ENCODE results near the gene MYO19.
"Not testable (repeated sequence)": the region's sequence is repeated elsewhere in the genome, so short reads cannot be mapped to it uniquely, and the experiment has no call there.

MYO19 gene

GRCh38 chr17:36500745-36501225, 33.9 kb downstream of the MYO19 start:
- in situ Hi-C loops (cut with HindIII; ENCODE audit: low sequenced_read_pairs): no loop called here

DNA sequence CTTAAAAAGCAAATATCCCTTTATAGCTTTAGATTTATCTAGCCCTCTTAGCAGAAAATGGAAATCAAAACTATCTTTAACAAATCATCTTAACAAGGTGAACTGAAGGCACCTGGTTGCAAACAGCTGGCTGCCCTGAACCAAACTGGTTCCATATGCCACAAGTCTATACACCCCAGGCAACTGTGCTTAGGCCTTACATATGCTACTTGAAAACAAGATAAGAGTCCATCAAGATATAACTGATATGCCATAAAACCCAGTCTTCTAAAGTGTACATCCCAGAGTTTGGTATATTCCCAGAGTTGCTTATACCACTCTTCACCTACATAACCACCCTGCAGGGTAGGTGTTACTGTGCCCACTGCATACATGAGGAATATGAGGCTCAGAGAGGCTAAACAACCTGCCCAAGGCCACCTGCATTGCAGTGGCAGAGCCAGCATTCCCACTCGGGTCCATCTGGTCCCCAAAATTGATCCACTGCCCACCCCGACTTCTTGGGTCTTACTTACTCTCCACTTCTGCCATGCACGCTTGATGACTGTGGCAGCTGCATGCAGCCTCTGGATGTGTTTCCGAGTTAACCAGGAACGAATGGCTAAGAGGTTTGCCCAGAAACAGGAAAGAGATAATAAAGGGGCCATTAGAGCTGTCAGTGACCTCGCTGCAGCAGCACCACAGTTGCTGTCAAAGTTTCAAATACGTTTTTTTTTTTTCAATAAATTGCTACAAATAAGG, 35.9 kb downstream of the MYO19 start:
- in situ Hi-C loops (cut with HindIII; ENCODE audit: low sequenced_read_pairs): no loop called here

- in situ Hi-C loops (cut with HindIII; ENCODE audit: low sequenced_read_pairs): no loop called here
These were observed 36.5 kb downstream of the MYO19 start for GRCh38 chr17:36498155-36498554.

- in situ Hi-C loops (cut with HindIII; ENCODE audit: low sequenced_read_pairs): no loop called here
These were observed 38.5 kb downstream of the MYO19 start for GRCh38 chr17:36496018-36496789.

DNA sequence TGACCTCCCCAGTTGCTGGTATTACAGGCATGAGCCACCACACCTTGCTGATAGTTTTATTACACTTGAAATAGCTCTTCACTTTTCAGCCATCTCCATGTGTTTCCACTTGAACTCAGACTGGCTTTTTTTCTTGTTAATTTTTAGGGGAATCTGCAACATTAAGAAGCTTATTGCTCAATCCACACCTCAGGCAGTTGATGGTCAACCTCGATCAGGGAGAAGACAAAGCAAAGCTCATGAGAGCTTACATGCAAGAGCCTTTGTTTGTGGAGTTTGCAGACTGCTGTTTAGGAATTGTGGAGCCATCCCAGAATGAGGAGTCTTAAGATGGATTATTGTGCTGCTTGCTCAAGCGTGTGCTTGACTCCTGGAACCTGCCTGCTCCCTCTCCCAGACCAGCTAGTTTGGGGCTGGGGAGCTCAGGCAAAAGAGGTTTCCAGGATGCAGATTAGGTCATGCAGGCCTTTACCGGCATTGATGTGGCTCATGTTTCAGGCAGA, 39.5 kb downstream of the MYO19 start:
- in situ Hi-C loops (cut with HindIII; ENCODE audit: low sequenced_read_pairs): no loop called here

DNA sequence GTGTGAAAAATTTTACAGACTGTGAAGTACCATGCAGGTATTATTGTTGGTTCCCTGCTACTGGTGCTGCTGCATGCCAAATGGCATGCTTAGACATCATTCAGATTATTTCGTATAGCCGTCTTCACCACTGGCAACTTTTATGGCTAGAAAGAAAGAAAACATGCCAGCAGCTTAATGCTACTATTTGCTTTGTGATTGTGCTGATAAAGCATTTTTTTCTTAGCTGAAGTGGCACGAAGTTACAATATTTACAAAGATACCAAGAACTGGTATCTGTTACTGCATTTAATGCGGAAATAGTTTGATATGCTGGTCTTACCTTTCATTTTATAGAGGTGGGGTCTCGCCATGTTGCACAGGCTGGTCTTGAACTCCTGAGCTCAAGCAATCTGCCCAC, 40.0 kb downstream of the MYO19 start:
- in situ Hi-C loops (cut with HindIII; ENCODE audit: low sequenced_read_pairs): no loop called here

DNA sequence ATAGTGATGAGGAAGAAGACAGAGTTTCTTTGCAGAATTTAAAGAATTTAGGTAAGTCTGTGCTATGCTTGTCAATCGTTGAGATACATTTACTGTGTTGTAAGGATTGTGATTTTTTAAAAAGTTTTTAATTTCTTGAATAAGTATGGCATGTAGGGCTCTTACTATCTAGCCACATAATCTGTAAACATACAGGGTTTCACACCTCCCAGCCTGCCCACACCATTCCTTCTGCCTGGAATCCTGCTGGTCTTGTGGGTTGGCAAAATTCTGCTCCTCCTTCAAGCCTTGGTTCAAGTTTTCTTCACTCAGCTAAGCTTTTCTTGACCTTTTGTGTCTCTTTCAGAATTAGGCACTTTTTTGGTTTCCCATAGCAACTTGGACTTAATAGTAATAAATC, 40.7 kb downstream of the MYO19 start:
- in situ Hi-C loops (cut with HindIII; ENCODE audit: low sequenced_read_pairs): no loop called here

DNA sequence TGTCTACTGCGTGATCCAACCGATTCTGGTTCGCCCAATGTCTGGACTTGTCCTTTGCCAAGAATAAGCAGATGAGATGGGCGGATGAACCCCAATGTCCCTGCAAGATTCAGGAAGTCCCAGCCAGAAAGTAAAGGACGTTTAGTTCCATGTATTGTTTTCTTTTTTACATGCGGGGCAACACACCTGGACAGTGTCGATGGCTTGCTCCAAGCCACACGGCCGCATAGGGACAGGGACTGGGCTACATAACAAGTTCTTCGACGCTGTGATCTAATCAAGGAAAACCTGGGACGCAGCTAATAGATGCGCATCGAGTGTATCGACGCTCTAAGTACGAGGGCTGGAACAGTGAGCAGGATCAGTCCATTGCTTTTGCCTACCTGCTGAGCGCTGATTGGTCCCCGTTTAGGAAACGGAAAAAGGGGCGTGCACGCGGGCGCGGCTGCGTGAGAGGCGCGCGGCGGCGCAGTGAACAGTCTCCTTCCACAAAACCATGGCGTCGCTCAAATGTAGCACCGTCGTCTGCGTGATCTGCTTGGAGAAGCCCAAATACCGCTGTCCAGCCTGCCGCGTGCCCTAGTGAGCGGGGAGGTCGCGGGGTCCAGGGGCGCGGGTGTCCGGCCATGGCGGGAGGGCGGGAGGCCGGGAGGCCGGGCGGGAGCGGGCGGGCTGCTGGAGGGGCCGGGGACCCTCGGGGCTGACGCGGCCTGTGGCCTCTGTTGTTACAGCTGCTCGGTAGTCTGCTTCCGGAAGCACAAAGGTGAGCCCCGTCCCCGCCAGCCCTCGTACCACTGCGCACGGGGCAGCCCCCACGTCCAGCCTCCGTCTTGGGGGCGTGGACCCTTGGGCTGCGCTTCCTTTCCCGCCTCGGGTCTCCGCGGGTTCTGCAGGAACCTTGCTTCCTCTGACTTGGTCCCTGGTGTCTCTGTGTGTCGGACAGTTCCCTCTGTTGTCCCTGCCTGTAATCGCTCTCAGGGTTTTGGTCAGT, 48.2 kb downstream of the MYO19 start, which contains the start of gene ZNHIT3:
TSS of gene ZNHIT3 (plus strand) at position 478 of the 991 bp plus-strand sequence. CDS start at position 497, 19 bp downstream.
- in situ Hi-C loops (cut with HindIII; ENCODE audit: low sequenced_read_pairs): no loop called here

- in situ Hi-C loops (cut with HindIII; ENCODE audit: low sequenced_read_pairs): no loop called here
These were observed 48.9 kb downstream of the MYO19 start for GRCh38 chr17:36485805-36486203.

- in situ Hi-C loops (cut with HindIII; ENCODE audit: low sequenced_read_pairs): no loop called here
These were observed 49.6 kb downstream of the MYO19 start for GRCh38 chr17:36485027-36485426.

DNA sequence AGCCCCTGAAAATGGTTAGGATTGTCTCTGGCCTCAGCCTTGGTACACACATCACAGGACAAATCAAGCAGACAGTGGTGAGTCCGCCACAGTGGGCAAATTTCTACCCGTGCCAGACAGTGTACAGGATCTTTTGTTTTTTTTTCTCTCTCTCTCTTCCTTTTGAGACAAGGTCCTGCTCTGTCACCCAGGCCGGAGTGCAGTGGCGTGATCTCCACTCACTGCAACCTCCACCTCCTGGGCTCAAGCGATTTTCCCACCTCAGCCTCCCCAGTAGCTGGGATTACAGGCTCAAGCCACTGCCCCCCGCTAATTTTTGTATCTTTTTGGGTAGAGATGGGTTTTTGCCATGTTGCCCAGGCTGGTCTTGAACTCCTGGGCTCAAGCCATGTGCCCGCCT, 50.6 kb downstream of the MYO19 start:
- in situ Hi-C loops (cut with HindIII; ENCODE audit: low sequenced_read_pairs): not testable (repeated sequence)

DNA sequence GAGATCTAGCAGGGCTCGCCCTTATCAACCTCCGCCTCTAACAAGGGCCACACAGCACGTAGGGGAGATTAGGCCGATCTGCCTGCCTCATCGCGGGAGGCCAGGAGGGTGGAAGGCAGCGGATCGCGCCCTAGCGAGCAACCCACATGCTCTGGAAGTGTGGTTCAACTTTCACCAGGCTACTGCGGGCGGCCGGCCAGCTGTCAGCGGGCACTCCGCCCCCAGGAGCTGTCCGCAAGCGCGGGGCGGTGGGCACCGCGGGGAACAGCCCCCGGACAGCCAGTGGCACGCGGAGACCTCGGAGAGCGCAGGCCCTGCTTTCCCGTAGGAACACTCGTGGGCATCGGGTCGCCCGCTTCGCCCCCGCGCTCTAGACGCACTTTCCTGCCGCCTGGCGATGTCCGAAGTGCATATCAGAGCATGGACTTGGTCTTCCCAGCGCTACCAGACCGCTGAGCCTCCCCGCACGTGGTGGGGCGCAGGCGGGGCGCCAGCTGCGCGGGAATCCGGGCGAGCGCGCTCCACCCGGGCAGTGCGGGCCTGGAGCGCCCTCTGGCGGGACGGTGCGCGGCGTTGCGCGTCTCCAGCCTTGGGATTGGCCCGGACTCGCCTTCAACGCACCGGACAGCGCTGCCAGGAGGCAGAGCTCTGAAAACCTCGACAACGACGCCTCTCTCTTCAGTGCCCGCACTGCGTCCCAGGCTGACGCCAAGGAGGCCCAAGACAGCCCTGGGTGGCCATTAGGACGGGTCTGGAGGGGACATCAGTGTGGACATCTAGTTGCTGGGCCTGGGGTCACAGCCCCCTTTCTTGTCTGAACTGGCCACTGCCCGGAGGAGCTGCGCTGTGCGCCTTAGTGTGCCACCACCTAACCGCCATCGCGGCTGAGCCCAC, 51.8 kb downstream of the MYO19 start:
- in situ Hi-C loops (cut with HindIII; ENCODE audit: low sequenced_read_pairs): no loop called here

DNA sequence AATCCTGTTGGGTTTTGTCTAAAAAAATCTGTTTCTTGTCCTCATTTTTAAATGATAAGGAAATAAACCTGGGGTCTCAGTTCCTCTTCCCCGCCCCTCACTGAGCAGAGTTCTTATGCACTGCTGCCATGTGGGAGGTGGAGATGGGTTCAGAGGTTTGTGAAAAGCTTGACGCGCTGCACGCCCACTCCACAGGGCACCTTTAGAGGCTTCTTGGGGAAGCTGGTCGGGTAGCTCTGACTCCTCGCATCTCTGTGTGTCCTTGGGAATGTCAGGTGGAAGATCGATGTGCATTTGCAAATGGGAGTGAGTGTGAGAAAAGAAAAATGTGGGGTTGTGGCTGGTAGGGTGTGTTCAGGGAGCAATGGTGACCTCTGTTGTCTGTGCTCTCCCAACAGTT, 52.8 kb downstream of the MYO19 start:
- in situ Hi-C loops (cut with HindIII; ENCODE audit: low sequenced_read_pairs): no loop called here

- in situ Hi-C loops (cut with HindIII; ENCODE audit: low sequenced_read_pairs): no loop called here
These were observed 59.2 kb downstream of the MYO19 start for GRCh38 chr17:36475346-36475970.

DNA sequence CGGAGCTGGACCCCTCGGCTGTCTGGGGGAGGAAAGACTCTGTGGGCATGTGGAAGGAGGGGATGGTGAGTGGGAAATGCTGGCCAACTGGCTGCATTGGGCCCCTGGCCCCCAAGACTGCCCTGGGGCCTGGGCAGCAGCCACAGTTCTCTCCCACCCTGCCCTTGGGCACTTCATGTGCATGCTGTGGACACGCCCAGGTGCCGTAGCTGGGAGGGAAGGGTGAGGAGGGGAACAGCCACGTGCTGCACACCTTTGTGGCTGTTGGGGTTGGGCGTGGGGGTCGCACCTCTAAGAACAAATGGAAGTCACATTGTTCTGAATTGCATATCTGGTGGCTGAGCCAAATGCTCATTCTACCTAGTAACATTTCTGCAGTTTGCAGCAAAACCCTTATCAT, 60.1 kb downstream of the MYO19 start:
- in situ Hi-C loops (cut with HindIII; ENCODE audit: low sequenced_read_pairs): no loop called here

GRCh38 chr17:36470499-36470898, 64.2 kb downstream of the MYO19 start:
- in situ Hi-C loops (cut with HindIII; ENCODE audit: low sequenced_read_pairs): no loop called here

DNA sequence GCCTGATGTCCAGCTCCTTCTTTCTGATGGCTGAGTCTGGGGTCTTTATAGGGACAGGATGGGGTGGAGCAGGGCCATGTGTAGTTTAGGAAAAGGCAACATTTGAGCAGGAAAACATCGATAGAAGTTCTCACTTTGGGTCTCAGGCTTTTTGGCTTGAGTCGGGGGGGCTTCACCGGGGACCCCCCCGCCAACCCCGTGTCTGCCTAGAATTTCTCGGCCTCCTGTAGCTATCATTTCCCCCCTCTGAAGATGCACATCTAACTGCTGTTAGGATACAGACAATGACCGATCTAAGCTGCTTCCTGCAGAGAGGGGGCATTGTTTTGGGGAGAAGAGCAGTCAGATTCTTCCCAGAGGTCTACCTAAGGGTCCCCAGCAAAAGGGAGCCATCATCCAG, 64.9 kb downstream of the MYO19 start:
- in situ Hi-C loops (cut with HindIII; ENCODE audit: low sequenced_read_pairs): no loop called here

DNA sequence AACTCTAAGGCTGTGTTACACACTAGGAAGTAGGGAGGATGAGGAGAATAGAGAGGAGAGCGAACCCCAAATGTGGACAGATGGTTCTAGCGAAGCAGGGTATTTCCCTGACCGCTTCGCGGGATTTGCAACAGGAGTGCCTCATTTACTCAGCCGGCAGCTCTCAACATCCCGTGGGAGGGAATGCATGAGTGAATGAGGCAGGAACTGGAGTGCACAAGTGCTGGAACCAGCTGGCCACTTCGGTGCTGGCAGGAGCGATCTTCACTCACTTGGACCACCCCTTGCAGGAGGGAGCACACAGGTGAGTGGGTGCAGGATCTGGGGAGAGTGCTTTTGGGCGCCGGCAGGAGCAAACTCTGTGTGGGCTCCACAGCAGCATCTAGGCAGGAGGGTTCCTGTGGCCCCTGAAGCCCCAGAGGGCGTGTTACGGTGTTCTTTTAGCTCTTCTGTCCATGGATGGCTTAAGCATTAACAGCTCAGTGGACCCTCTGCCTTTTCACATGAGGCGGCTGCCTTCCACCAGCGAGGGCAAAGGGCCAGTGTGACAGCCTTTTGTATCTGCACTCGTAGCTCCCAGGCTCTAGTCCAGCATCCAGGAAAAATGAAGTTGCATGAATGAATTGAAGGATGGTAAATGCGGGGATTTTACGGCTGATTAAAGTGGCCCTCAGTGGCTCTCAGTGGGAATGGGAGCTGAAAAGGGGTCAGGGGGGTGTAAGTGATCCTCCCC, 65.6 kb downstream of the MYO19 start:
- in situ Hi-C loops (cut with HindIII; ENCODE audit: low sequenced_read_pairs): no loop called here

DNA sequence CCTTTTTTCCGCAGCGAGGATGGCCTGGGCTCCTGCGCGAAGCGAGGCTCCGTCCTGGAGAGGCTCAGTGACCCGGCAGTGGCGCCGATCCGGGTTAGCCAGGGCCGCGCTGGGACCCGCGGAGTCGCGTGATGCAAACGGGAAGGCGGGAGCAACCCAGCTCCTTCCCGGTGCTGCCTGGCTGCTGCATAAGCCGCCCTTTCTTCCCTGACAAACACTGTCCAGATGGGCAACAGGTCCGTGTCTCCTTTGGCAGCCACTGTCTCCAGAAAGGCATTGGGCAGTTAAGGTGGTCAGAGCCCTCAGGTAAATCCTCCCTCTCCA, 69.9 kb downstream of the MYO19 start:
- in situ Hi-C loops (cut with HindIII; ENCODE audit: low sequenced_read_pairs): no loop called here
